ENCODE data around the gene C17orf58. TPM values are rescaled to one million over a fixed set of nuclear protein-coding genes. Genes with fewer than 3 reads are reported as not detected.
"Not testable (repeated sequence)": the region's sequence is repeated elsewhere in the genome, so short reads cannot be mapped to it uniquely, and the experiment has no call there.

Gene C17orf58
- total RNA-seq, 2 donors from 2014 or later = 16.2 to 24.8 TPM

GRCh38 chr17:68019675-68020408 is 23.6 kb upstream of the C17orf58 start:
- no peaks in the 10 kb centered on the region for H3K9me3 Mint-ChIP-seq
- H3K36me3 Mint-ChIP-seq (ENCODE audit: insufficient read depth in 2 of 2) = peaks cover 0 to 4% of the 10 kb centered on the region in 2 donors
- H3K4me3 Mint-ChIP-seq = peak overlapping the region; percentile 88 to 95
- H3K27ac Mint-ChIP-seq = peak overlapping the region; percentile 99
- DNase-seq (peak; percentile 97 to 100), ATAC-seq (replicated peaks in 1 of 2) (peak; percentile 93 to 96)
- H3K4me1 Mint-ChIP-seq (ENCODE audit: low read depth) = peaks cover 17% of the 10 kb centered on the region
- H3K27me3 Mint-ChIP-seq (ENCODE audit: low read depth) = no peaks in the 10 kb centered on the region

GRCh38 chr17:68019336-68019674 is 23.0 kb upstream of the C17orf58 start:
- peaks cover 0 to 4% of the 10 kb centered on the region in 2 donors for H3K36me3 Mint-ChIP-seq (ENCODE audit: insufficient read depth in 2 of 2)
- H3K27ac Mint-ChIP-seq = peak overlapping the region; percentile 99
- no peaks in the 10 kb centered on the region for H3K9me3 Mint-ChIP-seq
- ATAC-seq (replicated peaks in 1 of 2) (no peak), DNase-seq (no peak)
- no peaks in the 10 kb centered on the region for H3K27me3 Mint-ChIP-seq (ENCODE audit: low read depth)
- peaks cover 17% of the 10 kb centered on the region for H3K4me1 Mint-ChIP-seq (ENCODE audit: low read depth)
- peak overlapping the region; percentile 88 to 95 for H3K4me3 Mint-ChIP-seq

- not testable (repeated sequence) for H3K27ac Mint-ChIP-seq; DNase-seq; ATAC-seq (replicated peaks in 1 of 2); H3K36me3 Mint-ChIP-seq (ENCODE audit: insufficient read depth in 2 of 2); H3K9me3 Mint-ChIP-seq; H3K4me3 Mint-ChIP-seq; H3K27me3 Mint-ChIP-seq (ENCODE audit: low read depth)
- H3K4me1 Mint-ChIP-seq (ENCODE audit: low read depth) = peaks cover 17% of the 10 kb centered on the region
Measured at GRCh38 chr17:68018493-68018892, 22.2 kb upstream of the C17orf58 start.

GRCh38 chr17:68016838-68017237 is 20.6 kb upstream of the C17orf58 start:
- ATAC-seq (replicated peaks in 1 of 2) = no peak
- no peak overlapping the region for H3K4me3 Mint-ChIP-seq
- DNase-seq = no peak
- H3K4me1 Mint-ChIP-seq (ENCODE audit: low read depth) = peaks cover 17% of the 10 kb centered on the region
- no peaks in the 10 kb centered on the region for H3K9me3 Mint-ChIP-seq
- H3K36me3 Mint-ChIP-seq (ENCODE audit: insufficient read depth in 2 of 2) = peaks cover 0 to 4% of the 10 kb centered on the region in 2 donors
- no peak overlapping the region for H3K27ac Mint-ChIP-seq
- no peaks in the 10 kb centered on the region for H3K27me3 Mint-ChIP-seq (ENCODE audit: low read depth)

GRCh38 chr17:68015081-68015723 is 18.9 kb upstream of the C17orf58 start:
- H3K36me3 Mint-ChIP-seq (ENCODE audit: insufficient read depth in 2 of 2) = peaks cover 0 to 4% of the 10 kb centered on the region in 2 donors
- peaks cover 15% of the 10 kb centered on the region for H3K4me1 Mint-ChIP-seq (ENCODE audit: low read depth)
- ATAC-seq (replicated peaks in 1 of 2) (no peak), DNase-seq (no peak)
- H3K27me3 Mint-ChIP-seq (ENCODE audit: low read depth) = no peaks in the 10 kb centered on the region
- H3K27ac Mint-ChIP-seq = no peak overlapping the region
- H3K9me3 Mint-ChIP-seq = no peaks in the 10 kb centered on the region
- H3K4me3 Mint-ChIP-seq = no peak overlapping the region

GRCh38 chr17:68013385-68013784 is 17.1 kb upstream of the C17orf58 start:
- Mint-ChIP-seq H3K9me3 (no peaks in the 10 kb centered on the region), H3K27me3 (ENCODE audit: low read depth) (no peaks in the 10 kb centered on the region), H3K4me3 (no peak overlapping the region), H3K4me1 (ENCODE audit: low read depth) (peaks cover 5% of the 10 kb centered on the region), H3K27ac (no peak overlapping the region), H3K36me3 (ENCODE audit: insufficient read depth in 2 of 2) (no peaks in the 10 kb centered on the region)
- DNase-seq = no peak
- ATAC-seq (replicated peaks in 1 of 2) = no peak

- no peaks in the 10 kb centered on the region for H3K27me3 Mint-ChIP-seq (ENCODE audit: low read depth)
- ATAC-seq (replicated peaks in 1 of 2) = peak; percentile 84 to 93
- H3K36me3 Mint-ChIP-seq (ENCODE audit: insufficient read depth in 2 of 2) = no peaks in the 10 kb centered on the region
- peak; percentile 73 to 81 for DNase-seq
- peak overlapping the region; percentile 69 to 83 for H3K4me3 Mint-ChIP-seq
- no peak overlapping the region for H3K27ac Mint-ChIP-seq
- peaks cover 5% of the 10 kb centered on the region for H3K4me1 Mint-ChIP-seq (ENCODE audit: low read depth)
- H3K9me3 Mint-ChIP-seq = no peaks in the 10 kb centered on the region
Measured at GRCh38 chr17:68011199-68011665, 15.0 kb upstream of the C17orf58 start.

- Mint-ChIP-seq H3K27me3 (ENCODE audit: low read depth) (no peaks in the 10 kb centered on the region), H3K27ac (no peak overlapping the region), H3K4me3 (no peak overlapping the region), H3K36me3 (ENCODE audit: insufficient read depth in 2 of 2) (no peaks in the 10 kb centered on the region), H3K4me1 (ENCODE audit: low read depth) (peaks cover 5% of the 10 kb centered on the region), H3K9me3 (no peaks in the 10 kb centered on the region)
- DNase-seq (no peak), ATAC-seq (replicated peaks in 1 of 2) (no peak)
Measured at GRCh38 chr17:68006797-68007196, 10.5 kb upstream of the C17orf58 start.

- H3K27me3 Mint-ChIP-seq (ENCODE audit: low read depth) = no peaks in the 10 kb centered on the region
- H3K36me3 Mint-ChIP-seq (ENCODE audit: insufficient read depth in 2 of 2) = no peaks in the 10 kb centered on the region
- no peak overlapping the region for H3K27ac Mint-ChIP-seq
- H3K4me1 Mint-ChIP-seq (ENCODE audit: low read depth) = no peaks in the 10 kb centered on the region
- no peak overlapping the region for H3K4me3 Mint-ChIP-seq
- DNase-seq (no peak), ATAC-seq (replicated peaks in 1 of 2) (no peak)
- no peaks in the 10 kb centered on the region for H3K9me3 Mint-ChIP-seq
Measured at GRCh38 chr17:68004201-68004600, 7.9 kb upstream of the C17orf58 start.

- Mint-ChIP-seq H3K27me3 (ENCODE audit: low read depth) (peaks cover 24% of the 10 kb centered on the region), H3K9me3 (no peaks in the 10 kb centered on the region), H3K36me3 (ENCODE audit: insufficient read depth in 2 of 2) (peaks cover 5 to 8% of the 10 kb centered on the region in 2 donors), H3K4me3 (no peak overlapping the region), H3K4me1 (ENCODE audit: low read depth) (peaks cover 23% of the 10 kb centered on the region), H3K27ac (no peak overlapping the region)
- ATAC-seq (replicated peaks in 1 of 2) (no peak), DNase-seq (no peak)
Measured at GRCh38 chr17:67999291-67999911, 3.1 kb upstream of the C17orf58 start.

- no peak for DNase-seq
- H3K4me1 Mint-ChIP-seq (ENCODE audit: low read depth) = peaks cover 28% of the 10 kb centered on the region
- H3K4me3 Mint-ChIP-seq = no peak overlapping the region
- H3K9me3 Mint-ChIP-seq = no peaks in the 10 kb centered on the region
- ATAC-seq (replicated peaks in 1 of 2) = no peak
- no peak overlapping the region for H3K27ac Mint-ChIP-seq
- H3K27me3 Mint-ChIP-seq (ENCODE audit: low read depth) = peaks cover 24% of the 10 kb centered on the region
- H3K36me3 Mint-ChIP-seq (ENCODE audit: insufficient read depth in 2 of 2) = peaks cover 5 to 10% of the 10 kb centered on the region in 2 donors
Measured at GRCh38 chr17:67998466-67998865, 2.2 kb upstream of the C17orf58 start.

- Mint-ChIP-seq H3K36me3 (ENCODE audit: insufficient read depth in 2 of 2) (peaks cover 8 to 13% of the 10 kb centered on the region in 2 donors), H3K27me3 (ENCODE audit: low read depth) (peaks cover 24% of the 10 kb centered on the region), H3K27ac (peak overlapping the region; percentile 82), H3K9me3 (no peaks in the 10 kb centered on the region), H3K4me1 (ENCODE audit: low read depth) (peaks cover 35% of the 10 kb centered on the region), H3K4me3 (peak overlapping the region; percentile 89 to 97)
- DNase-seq (peak; percentile 44 to 48), ATAC-seq (replicated peaks in 1 of 2) (peak in 1 of 2 donors; percentile 10)
Measured at GRCh38 chr17:67995570-67996263, 552 bp downstream of the C17orf58 start.
